Dendritic cell treated with granulocyte-macrophage colony-stimulating factor and Interleukin-4, amounts not matched to agents 40 ng/mL and 50 ng/mL, for 4 days (primary cell): Measurements from ENCODE around the gene CFAP210.
A peak's percentile ranks its signal among the peaks of the same experiment; 100 is the strongest.
"Not testable (repeated sequence)": the region's sequence is repeated elsewhere in the genome, so short reads cannot be mapped to it uniquely, and the experiment has no call there.

ENCODE experiments used
- H3K27ac Mint-ChIP-seq: one replicate; pipeline ENCODE4 v1.8.0; 2022; ENCODE audit warnings: mild to moderate bottlenecking, mixed read lengths
- H3K27me3 Mint-ChIP-seq: one replicate; pipeline ENCODE4 v1.8.0; 2022; ENCODE audit warnings: mild to moderate bottlenecking, mixed read lengths
- H3K36me3 Mint-ChIP-seq: one replicate; pipeline ENCODE4 v1.8.0; 2022; ENCODE audit warnings: low read depth, mixed read lengths
- H3K4me1 Mint-ChIP-seq: one replicate; pipeline ENCODE4 v1.8.0; 2022; ENCODE audit warnings: low read depth, mixed read lengths
- H3K4me3 Mint-ChIP-seq: one replicate; pipeline ENCODE4 v1.8.0; 2022; ENCODE audit warnings: mild to moderate bottlenecking, moderate library complexity, mixed read lengths
- H3K9me3 Mint-ChIP-seq: one replicate; pipeline ENCODE4 v1.8.0; 2022; ENCODE audit warnings: mixed read lengths
- intact Hi-C: fragments of 100-400 bp; cut with micrococcal nuclease; formaldehyde crosslinking; loops from one replicate; pipeline ENCODE4 v1.15.0; 2022

The CFAP210 gene

GRCh38 chr2:169704160-169704708, 10.0 kb upstream of the CFAP210 start:
- H3K4me1 Mint-ChIP-seq = no peaks in the 10 kb centered on the region
- intact Hi-C loops = no loop called here
- H3K4me3 Mint-ChIP-seq = no peak overlapping the region
- H3K36me3 Mint-ChIP-seq = no peaks in the 10 kb centered on the region
- H3K9me3 Mint-ChIP-seq = no peaks in the 10 kb centered on the region
- H3K27ac Mint-ChIP-seq = no peak overlapping the region
- no peaks in the 10 kb centered on the region for H3K27me3 Mint-ChIP-seq

DNA sequence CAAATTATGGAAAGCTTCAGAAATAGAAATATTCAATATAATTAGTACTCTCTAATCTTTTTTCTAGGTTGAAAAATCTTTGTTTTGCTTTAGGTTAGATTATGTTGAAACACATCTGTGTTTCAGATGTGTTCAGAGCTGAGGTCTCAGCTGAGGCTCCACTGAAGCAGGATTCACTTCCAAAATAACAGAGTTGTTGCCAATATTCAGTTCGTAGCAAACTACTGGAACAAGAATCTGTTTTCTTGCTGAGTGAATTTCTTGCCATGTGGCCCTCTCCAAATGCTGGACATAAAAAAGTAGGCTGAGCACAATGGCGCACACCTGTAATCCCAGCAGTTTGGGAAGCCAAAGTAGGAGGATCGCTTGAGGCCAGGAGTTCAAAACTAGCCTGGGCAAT, 8.8 kb upstream of the CFAP210 start:
- Mint-ChIP-seq H3K9me3 (no peaks in the 10 kb centered on the region), H3K4me1 (no peaks in the 10 kb centered on the region), H3K4me3 (no peak overlapping the region), H3K36me3 (no peaks in the 10 kb centered on the region), H3K27me3 (no peaks in the 10 kb centered on the region), H3K27ac (no peak overlapping the region)
- intact Hi-C loops = no loop called here

GRCh38 chr2:169699173-169699572, 5.0 kb upstream of the CFAP210 start:
- H3K4me3 Mint-ChIP-seq, H3K27ac Mint-ChIP-seq, intact Hi-C loops: not testable (repeated sequence)

GRCh38 chr2:169696381-169696780, 2.2 kb upstream of the CFAP210 start:
- intact Hi-C loops = no loop called here

More at GRCh38 chr2:169699173-169699572, 5.0 kb upstream of the CFAP210 start:
- not testable (repeated sequence) for H3K36me3 Mint-ChIP-seq, H3K9me3 Mint-ChIP-seq, H3K27me3 Mint-ChIP-seq, H3K4me1 Mint-ChIP-seq

GRCh38 chr2:169694894-169695260, 672 bp upstream of the CFAP210 start:
- Mint-ChIP-seq H3K27me3 (peaks cover 9% of the 10 kb centered on the region), H3K4me1 (peaks cover 10% of the 10 kb centered on the region), H3K4me3 (peak overlapping the region; percentile 79), H3K9me3 (peaks cover 9% of the 10 kb centered on the region), H3K36me3 (no peaks in the 10 kb centered on the region), H3K27ac (peak overlapping the region; percentile 77)
- intact Hi-C loops = loop anchor here (2.0 kb wide), 2 partner anchors 104 to 110 kb away; partner anchors contain the start of genes PPIG and SSB

More at GRCh38 chr2:169696381-169696780, 2.2 kb upstream of the CFAP210 start:
- H3K9me3 Mint-ChIP-seq = peaks cover under 1% of the 10 kb centered on the region
- H3K4me3 Mint-ChIP-seq = no peak overlapping the region
- H3K27ac Mint-ChIP-seq = no peak overlapping the region
- no peaks in the 10 kb centered on the region for H3K36me3 Mint-ChIP-seq
- peaks cover 9% of the 10 kb centered on the region for H3K27me3 Mint-ChIP-seq
- H3K4me1 Mint-ChIP-seq = peaks cover 10% of the 10 kb centered on the region

GRCh38 chr2:169693360-169693759, 845 bp downstream of the CFAP210 start:
- H3K27ac Mint-ChIP-seq = peak overlapping the region; percentile 77

DNA sequence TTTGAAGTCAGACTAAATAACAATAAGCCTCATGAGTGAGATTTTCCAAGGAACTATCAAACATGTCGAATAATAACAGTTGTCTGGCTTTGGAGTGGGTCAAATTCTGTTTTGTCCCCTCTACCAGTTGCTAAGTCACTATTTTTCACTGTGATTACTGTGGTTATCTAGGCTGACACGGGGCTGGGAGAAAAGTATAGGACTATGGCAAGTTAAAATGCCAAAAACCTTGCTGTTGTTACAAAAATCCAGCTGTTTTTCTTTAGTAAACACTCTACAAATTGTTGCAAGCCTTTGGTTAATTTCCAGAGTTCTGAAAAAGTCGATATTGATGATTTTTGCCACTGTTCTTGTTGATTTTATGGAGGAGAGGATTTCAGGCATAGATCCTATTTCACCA, 1.5 kb downstream of the CFAP210 start:
- H3K4me1 Mint-ChIP-seq = peaks cover 10% of the 10 kb centered on the region
- intact Hi-C loops = no loop called here
- no peaks in the 10 kb centered on the region for H3K36me3 Mint-ChIP-seq
- peaks cover 9% of the 10 kb centered on the region for H3K27me3 Mint-ChIP-seq
- peaks cover 20% of the 10 kb centered on the region for H3K9me3 Mint-ChIP-seq
- no peak overlapping the region for H3K27ac Mint-ChIP-seq
- H3K4me3 Mint-ChIP-seq = no peak overlapping the region

More at GRCh38 chr2:169693360-169693759, 845 bp downstream of the CFAP210 start:
- intact Hi-C loops = no loop called here
- Mint-ChIP-seq H3K36me3 (no peaks in the 10 kb centered on the region), H3K4me3 (no peak overlapping the region), H3K9me3 (peaks cover 17% of the 10 kb centered on the region), H3K4me1 (peaks cover 10% of the 10 kb centered on the region), H3K27me3 (peaks cover 9% of the 10 kb centered on the region)

- peaks cover 9% of the 10 kb centered on the region for H3K27me3 Mint-ChIP-seq
- no peak overlapping the region for H3K4me3 Mint-ChIP-seq
- no peaks in the 10 kb centered on the region for H3K36me3 Mint-ChIP-seq
- H3K27ac Mint-ChIP-seq = no peak overlapping the region
- peaks cover 20% of the 10 kb centered on the region for H3K9me3 Mint-ChIP-seq
- intact Hi-C loops = no loop called here
- peaks cover 10% of the 10 kb centered on the region for H3K4me1 Mint-ChIP-seq
These were observed 3.2 kb downstream of the CFAP210 start for GRCh38 chr2:169690958-169691357.

GRCh38 chr2:169687943-169688342, 6.3 kb downstream of the CFAP210 start:
- H3K36me3 Mint-ChIP-seq, H3K4me1 Mint-ChIP-seq, H3K27ac Mint-ChIP-seq, H3K4me3 Mint-ChIP-seq, intact Hi-C loops, H3K27me3 Mint-ChIP-seq: not testable (repeated sequence)
- H3K9me3 Mint-ChIP-seq = peaks cover 20% of the 10 kb centered on the region

DNA sequence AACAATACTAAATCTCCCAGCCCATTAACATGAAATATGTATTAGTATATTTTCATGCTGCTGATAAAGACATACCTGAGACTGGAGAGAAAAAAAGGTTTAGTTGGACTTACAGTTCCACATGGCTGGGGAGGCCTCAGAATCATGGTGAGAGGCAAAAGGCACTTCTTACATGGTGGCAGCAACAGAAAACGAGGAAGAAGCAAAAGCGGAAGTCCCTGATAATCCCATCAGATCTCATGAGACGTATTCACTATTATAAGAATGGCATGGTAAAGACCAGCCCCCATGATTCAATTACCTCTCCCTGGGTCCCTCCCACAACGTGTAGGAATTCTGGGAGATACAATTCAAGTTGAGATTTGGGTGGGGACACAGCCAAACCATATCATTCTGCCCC, 7.4 kb downstream of the CFAP210 start:
- intact Hi-C loops, H3K4me3 Mint-ChIP-seq, H3K4me1 Mint-ChIP-seq, H3K27ac Mint-ChIP-seq, H3K27me3 Mint-ChIP-seq, H3K36me3 Mint-ChIP-seq: not testable (repeated sequence)
- peaks cover 20% of the 10 kb centered on the region for H3K9me3 Mint-ChIP-seq

GRCh38 chr2:169684712-169685111, 9.5 kb downstream of the CFAP210 start:
- not testable (repeated sequence) for H3K4me3 Mint-ChIP-seq

GRCh38 chr2:169684135-169684565, 10.1 kb downstream of the CFAP210 start:
- no peaks in the 10 kb centered on the region for H3K36me3 Mint-ChIP-seq
- H3K27ac Mint-ChIP-seq = no peak overlapping the region
- H3K4me1 Mint-ChIP-seq = no peaks in the 10 kb centered on the region
- no peak overlapping the region for H3K4me3 Mint-ChIP-seq
- H3K27me3 Mint-ChIP-seq = no peaks in the 10 kb centered on the region
- H3K9me3 Mint-ChIP-seq = peaks cover 16% of the 10 kb centered on the region
- intact Hi-C loops = no loop called here

More at GRCh38 chr2:169684712-169685111, 9.5 kb downstream of the CFAP210 start:
- H3K36me3 Mint-ChIP-seq, H3K27me3 Mint-ChIP-seq, H3K4me1 Mint-ChIP-seq, intact Hi-C loops, H3K27ac Mint-ChIP-seq: not testable (repeated sequence)
- H3K9me3 Mint-ChIP-seq = peaks cover 16% of the 10 kb centered on the region

DNA sequence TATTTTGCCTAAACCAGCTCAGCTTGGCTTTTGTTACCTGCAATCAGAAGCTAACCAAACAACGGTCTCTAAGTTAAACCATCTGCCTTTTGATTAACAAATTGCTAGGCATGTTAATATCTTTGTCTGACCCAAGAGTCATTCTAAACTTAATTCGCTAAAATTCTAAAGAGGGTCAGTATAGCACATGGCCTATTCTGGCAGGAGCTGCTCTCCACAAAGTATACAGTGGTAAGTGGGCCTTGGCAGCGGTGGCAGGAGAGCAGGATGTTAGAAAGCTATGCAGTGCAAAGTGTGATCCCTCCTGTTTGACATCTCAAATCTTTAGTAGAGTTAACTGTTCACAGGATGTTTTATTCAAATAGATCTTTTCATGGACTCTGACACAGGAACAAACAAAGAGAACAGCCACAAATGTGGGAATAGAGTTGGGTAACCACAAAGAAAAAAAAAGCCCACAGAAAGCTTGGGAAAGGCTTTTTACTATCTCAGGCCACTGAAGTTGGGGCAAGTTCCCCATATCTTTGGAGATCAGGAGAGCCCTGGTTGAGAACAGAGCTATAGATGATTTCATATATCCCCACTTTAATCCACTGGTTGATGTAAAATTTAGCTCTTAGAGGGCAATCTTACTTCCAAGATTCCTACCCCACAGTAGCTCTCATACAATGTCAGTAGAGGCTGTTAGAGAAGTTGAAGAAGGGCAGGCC, 10.6 kb downstream of the CFAP210 start:
- Mint-ChIP-seq H3K4me1 (no peaks in the 10 kb centered on the region), H3K9me3 (peaks cover 11% of the 10 kb centered on the region), H3K27me3 (no peaks in the 10 kb centered on the region), H3K36me3 (no peaks in the 10 kb centered on the region), H3K27ac (no peak overlapping the region), H3K4me3 (no peak overlapping the region)
- intact Hi-C loops = no loop called here

GRCh38 chr2:169683054-169683424, 11.2 kb downstream of the CFAP210 start:
- H3K4me3 Mint-ChIP-seq = no peak overlapping the region
- H3K4me1 Mint-ChIP-seq = no peaks in the 10 kb centered on the region
- peaks cover 5% of the 10 kb centered on the region for H3K9me3 Mint-ChIP-seq
- no peak overlapping the region for H3K27ac Mint-ChIP-seq
- intact Hi-C loops = no loop called here
- no peaks in the 10 kb centered on the region for H3K27me3 Mint-ChIP-seq
- H3K36me3 Mint-ChIP-seq = no peaks in the 10 kb centered on the region

GRCh38 chr2:169676850-169677249, 17.4 kb downstream of the CFAP210 start:
- Mint-ChIP-seq H3K4me1 (no peaks in the 10 kb centered on the region), H3K27ac (no peak overlapping the region), H3K9me3 (peaks cover 5% of the 10 kb centered on the region), H3K4me3 (no peak overlapping the region), H3K27me3 (peaks cover 2% of the 10 kb centered on the region), H3K36me3 (no peaks in the 10 kb centered on the region)
- intact Hi-C loops = no loop called here
